NCI-H146 treated with DMSO at 0.1 percent for 48 hours (cell line): Measurements from ENCODE around the gene CCDC30.
"Not testable (repeated sequence)": the region's sequence is repeated elsewhere in the genome, so short reads cannot be mapped to it uniquely, and the experiment has no call there.

Experiments
- DNase-seq: peaks from one replicate; lab custom pipeline; 2025; ENCODE audit not compliant: unreplicated experiment; lab: John Stamatoyannopoulos, UW

CCDC30 gene

DNA sequence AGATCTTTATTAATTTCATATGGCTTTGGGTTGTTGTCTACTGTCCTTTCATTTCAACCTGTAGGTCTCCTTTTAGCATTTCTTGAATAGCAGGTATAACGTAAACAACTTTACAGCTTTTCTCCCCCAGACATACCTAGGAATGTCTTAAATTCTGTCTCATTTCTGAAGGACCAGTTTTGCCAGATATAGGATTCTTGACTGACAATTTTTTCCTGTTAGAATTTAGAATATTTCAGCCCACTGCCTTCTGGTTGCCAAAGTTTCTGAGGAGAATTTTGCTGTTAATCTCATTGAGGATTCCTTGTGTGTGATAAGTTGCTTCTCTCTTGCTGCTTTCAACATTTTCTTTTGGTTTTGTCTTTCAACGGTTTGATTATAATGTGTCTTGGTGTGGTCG lies 60.1 kb downstream of the CCDC30 start:
- DNase-seq, result no peak

DNA sequence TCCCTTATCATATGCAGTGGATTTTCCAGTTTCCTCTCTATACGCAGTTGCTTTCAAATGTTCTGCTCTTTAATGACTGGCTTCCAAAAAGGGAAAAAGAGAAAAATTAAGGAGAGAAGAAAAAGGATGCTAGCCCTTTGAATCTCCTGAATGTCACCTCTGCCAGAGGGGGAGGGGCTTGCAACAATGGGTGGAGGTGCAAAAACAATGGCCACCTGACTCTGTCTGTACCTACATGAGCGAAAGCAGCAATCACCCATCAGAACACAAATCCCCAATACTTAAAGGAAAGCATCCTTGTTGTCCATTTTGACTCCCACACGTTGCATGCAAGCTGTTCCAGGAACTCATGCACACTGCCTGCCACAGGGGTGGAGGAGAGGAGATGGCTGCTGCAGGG lies 61.2 kb downstream of the CCDC30 start:
- DNase-seq, result no peak

DNA sequence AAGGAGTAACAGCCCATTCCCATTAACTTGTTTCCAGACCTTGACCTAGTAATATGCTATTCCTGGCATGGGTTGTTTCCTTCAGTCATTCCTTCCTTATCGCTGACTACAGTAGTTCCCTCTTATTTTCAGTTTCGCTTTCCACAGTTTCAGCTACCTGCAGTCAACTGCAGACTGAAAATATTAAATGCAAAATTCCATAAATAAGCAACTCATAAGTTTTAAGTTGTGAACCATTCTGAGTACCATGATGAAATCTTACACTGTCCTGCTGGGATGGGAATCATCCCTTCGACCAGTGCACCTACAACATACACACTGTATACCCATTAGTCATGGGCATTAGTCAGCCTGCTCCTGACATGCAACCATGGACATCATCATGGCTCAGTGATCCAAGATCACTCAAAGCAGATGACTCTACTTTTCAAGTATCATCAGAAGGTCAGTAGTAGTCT lies 66.7 kb downstream of the CCDC30 start:
- no peak for DNase-seq

DNA sequence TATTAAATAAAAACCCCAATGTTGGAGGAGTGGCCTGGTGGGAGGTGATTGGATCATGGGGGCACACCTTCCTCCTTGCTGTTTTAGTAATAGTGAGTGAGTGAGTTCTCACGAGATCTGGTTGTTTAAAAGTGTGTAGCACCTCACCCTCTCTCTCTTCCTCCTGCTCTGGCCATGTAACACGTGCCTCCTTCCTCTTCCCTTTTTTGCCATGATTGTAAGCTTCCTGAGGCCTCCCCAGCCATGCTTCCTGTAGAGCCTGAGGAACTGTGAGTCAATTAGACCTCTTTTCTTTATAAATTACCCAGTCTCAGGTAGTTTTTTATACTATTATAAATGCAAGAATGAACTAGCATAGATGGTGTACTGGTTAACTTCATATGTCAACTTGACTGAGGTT lies 68.0 kb downstream of the CCDC30 start:
- no peak for DNase-seq

DNA sequence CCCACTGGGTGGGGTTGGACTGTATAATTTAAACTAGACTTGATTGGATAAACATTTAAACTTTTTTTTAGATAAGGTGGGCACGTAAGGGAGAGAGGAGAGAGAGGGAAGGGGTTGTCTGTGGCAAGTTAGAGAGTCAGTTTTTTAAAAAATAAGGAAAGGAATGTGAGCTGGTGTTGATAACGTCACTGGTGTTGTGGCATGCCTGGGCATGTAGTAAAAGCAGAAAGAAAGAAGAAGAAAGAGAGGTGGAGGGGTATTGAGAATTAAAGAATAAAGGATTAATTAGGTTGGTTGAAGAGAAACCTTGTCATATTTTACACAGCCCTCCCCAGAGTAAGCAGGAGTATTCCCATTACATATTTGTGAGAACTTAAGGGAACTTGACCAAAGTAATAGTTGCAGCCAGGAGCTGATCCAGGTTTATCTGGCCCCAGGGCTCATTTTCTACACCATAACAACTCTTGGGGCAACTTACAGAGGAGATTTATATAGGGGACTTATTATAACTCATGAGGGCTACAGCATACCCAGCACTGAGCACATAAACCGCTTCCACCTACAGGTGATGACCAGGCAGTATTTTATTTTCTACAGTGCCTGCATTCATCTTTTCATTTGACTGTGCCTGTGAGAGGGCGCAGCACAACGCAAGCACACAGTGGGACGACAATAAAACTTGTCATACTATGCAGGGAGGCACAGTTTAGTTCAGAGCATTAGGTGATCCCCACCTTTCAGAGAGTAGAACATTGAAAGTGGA lies 70.2 kb downstream of the CCDC30 start:
- no peak for DNase-seq

DNA sequence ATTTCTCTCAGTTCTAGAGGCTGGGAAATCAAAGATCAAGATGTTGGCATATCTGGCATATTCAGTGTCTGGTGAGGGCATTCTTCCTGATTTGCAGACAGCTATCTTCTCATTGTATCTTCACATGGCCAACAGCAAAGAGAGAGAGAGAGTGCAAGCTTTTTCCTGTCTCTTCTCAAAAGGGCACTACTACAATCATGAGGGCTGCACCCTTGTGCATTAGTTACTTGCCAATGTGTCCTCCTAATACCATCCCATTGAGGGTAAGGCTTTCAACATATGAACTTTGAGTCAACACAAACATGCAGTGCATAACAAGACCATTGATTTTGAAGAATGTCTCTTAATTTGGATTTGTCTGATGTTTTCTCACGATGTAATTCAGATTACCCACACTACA lies 78.0 kb downstream of the CCDC30 start:
- no peak for DNase-seq

DNA sequence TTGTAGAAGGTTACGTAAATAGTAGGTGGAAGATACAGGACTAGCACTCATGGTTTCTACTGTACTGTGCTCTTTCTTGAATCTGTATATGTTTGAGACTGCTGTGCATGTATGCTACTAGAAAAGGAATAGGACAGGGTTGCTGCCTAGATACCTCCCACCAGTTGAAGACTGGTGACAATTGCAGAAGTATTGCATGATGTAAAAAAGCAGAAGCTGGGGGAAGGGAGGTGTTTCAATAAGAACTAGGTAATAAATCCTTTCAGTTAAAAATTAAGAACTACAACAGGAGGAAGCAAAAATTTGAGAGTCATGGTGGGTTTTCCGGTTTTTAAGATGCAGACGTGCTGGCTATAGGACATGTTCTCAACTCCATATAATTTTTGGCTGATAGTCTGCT lies 88.1 kb downstream of the CCDC30 start:
- no peak for DNase-seq

DNA sequence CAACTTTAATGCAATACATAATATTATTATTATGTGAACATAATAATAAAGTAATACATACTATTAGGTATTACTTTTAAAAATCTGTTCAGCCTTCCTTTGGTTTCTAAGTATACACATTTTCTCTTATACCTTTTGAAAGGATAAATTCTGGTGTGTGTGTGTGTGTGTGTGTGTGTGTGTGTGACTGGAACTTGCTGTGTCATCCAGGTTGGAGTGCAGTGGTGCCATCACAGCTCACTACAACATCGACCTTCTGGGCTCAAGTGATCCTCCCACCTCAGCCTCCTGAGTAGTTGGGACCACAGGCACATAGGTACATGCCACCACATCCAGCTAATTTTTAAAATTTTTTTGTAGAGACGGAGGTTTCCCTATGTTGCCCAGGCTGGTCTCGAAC lies 88.5 kb downstream of the CCDC30 start:
- DNase-seq, result no peak

DNA sequence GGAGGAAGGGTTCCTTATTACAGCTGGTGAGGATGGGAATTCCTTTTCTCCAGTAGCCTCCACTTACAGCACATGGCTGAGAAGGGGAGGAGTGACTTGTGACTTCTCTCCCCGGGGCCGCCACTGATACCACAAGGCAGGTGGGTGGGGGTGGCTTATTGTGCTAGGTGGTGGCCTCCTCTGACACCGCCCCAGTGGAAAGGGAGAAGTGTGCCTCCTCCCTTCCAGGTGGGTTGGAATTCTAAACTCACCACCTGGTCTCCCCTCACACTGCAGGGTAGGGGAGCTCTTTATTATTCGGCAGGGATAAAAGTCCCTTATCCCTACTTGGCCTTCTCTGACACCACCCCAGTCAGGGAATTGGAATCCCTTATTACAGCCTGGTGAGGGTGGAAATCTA lies 89.5 kb downstream of the CCDC30 start:
- DNase-seq, result no peak

DNA sequence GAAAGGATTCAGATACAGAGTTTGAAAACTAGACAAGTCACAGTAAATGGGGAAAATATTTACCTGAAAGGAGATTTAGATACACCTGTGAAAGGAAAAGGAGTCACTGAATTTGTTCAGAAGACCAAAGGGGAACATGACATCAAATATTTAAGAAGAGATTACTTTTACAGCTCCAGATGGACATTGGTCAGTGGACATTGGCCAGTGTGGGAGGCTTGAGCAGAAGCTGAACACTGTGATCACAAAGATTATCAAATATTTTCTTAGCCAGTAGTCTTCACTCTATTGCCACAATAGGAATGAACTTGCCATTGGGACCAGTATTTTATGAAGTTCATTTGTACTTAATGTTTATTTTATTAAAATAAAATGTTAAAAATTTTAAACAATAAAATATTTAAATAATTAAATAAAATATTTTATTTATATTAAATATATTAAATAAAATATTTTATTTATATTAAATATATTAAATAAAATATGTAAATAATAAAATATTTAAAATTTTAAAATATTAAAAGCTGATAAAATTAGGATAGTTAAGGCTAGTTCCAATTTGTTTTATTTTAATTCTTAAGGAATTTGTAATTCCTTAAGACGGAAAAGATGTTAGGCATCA lies 94.3 kb downstream of the CCDC30 start:
- DNase-seq, result no peak

DNA sequence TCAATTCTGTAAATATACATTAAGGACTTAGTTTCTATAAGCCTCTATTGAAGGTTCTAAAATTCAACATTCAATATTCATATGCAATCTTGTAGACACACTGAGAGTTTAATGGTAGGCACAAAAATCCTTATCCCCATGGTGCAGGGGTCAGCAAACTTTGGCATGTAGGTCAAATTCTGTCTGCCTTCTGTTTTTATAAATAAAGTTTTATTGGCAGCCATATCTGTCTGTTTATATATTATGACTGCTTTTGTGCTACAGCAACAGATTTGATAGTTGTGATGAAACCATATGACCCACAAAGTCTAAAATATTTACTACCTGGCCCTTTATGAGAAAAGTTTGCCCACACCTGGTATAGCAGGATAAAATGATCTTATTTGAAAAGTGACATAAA lies 104.0 kb downstream of the CCDC30 start:
- no peak for DNase-seq

DNA sequence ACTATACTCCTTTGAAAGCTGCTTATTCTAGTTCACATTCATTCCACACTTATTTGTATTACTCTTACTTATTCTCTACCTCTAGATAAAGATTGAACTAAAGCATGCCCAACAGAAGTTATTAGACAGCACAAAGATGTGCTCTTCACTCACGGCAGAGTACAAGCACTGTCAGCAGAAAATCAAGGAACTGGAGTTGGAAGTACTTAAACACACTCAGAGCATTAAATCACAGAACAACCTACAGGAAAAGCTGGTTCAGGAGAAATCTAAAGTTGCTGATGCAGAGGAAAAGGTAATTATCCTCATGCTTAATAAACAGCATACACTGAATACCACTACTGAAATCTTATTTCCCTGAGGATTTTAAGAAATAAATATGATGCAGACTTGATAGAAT lies 113.8 kb downstream of the CCDC30 start:
- no peak for DNase-seq

DNA sequence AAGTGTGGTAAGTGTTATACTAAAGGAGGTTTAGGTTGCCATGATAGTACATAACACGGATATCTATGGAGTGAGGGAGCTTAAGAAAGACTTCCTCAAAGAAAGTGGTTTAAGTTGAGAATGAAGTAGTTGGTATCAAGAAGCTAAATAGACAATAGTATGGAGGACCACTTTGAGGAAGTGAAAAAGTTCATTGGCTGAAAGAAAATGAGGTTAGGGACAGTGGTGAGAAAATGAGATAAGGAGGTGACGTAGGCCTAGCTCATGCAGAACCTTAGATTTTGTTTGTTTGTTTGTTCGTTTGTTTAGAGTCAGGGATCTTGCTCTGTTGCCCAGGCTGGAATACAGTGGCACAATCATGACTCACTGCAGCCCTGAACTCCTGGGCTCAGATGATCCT lies 122.9 kb downstream of the CCDC30 start:
- no peak for DNase-seq

DNA sequence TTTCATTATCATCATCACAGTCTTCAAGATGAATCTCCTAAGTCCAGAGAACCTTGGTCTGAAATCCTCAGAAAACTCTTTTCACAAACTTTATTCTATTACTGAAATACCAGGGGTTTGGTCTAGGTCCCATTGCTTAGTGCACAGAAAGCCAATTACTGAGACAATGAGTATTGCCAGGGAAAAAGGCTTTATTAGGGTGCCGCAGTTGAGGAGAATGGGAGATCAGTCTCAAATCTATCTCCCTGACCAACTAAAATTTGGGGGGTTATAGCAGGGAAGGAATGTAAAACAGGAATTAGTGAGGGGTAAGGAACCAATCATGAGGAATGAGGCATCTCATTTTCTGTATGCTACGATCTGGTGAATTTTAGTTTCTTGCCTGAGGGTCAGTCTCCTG lies 124.7 kb downstream of the CCDC30 start:
- no peak for DNase-seq

DNA sequence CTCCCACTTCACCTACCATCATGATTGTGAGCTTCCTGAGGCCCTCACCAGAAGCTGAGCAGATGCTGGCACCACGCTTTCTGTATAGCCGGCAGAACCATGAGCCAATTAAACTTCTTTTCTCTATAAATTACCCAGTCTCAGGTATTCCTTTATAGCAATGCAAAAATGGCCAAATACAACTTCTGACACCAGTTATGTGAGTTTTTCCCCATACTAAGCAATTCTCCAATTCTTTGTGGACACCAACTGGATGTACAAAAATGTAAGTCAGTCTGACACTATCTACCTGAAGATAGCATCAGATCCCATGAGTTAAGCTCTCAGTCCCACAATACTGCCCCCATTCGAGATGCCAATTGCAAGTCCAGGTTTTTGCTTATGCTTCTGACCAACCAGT lies 129.7 kb downstream of the CCDC30 start:
- no peak for DNase-seq

DNA sequence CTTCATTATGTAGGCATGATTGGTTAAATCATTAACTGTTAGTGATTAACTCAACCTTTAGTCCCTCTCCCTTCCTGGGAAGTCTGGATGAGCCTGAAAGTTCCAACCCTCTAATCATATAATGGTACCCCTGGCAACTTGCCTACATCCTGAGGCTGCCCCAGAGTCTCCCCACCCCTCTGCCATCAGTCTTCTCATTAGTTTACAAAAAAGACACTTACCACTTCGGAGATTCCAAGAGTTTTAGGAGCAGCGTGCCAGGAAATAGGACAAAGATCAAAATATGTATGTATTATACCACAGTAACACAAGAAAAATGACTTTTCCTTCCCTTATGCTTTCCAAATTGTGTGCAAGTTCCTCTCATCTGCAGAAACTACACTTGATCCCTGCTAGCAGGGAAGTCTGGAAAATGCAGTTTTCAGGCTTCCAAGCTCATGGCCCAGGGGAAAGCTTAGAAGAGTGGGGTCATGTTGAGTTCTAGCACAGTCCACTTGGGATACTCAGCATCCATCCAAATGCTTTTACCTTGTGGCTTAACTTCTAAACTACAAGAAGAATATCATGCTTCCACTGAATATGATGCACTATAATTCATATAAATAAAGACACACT lies 130.5 kb downstream of the CCDC30 start:
- no peak for DNase-seq

DNA sequence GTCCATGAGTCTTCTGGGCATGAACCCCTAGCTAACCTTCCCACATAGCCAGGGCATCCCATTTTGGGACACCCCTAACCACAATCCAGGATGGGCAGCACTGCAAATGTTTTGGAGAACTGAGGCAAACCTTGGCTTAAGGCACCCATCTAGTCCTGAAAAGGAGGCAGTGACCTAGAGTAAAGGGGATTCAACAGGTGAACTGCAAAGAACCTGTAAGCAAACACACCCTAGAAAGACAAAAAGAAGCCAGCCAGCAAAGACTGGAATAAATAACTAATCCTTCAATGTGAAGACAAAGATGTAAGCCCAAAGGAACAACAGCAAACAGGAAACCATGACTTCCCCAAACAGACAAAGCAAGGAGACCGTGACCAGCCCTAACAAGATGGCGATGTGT lies 138.4 kb downstream of the CCDC30 start:
- DNase-seq, result no peak

DNA sequence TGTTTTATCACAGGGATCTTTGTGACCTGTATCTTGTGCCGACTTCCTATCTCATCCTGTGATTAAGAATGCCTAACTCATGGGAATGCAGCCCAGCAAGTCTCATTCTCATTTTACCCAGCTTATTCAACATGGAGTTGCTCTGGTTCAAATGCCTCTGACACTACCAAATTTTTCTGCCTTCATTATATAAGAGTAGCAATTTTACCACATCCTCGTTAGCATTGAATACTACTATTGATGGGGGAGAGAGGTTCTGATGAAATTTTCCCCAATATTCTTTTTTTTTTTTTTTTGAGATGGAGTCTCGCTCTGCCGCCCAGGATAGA lies 150.7 kb downstream of the CCDC30 start:
- DNase-seq, result no peak

DNA sequence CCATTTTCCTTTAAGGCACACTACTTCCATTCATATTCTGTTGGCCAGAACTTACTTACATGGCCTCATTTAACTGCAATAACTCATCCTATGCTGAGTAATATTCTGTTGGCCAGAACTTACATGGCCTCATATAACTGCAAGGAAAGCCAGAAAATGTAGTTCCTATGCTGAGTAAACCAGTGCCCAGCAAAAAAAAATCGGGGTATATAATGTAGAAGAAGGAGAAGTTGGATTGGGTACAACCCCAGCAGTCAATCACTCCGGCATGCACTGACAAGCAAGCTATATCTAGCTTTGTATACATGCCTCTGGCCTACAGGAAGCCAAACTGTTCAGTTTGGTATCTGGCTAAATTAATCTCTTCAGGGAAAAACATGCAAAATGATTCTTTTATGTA lies 155.8 kb downstream of the CCDC30 start:
- no peak for DNase-seq

DNA sequence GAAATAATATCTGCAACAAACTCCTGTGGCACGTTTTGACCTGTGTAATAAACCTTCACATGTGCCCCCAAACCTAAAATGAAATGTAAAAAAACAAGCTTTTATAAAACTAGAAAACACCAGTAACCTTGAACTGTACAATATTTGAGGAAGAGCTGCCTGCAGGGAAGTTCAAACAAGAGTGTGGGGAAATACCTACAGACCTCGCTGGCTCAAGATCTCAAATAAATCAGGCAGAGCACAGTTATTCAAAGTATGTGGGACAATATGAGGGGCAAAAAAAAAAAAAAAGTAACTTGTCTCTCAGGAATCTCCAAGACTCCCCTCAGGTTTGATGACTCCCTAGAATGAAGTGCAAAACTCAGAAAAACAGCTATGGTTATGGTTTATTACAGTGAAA lies 157.2 kb downstream of the CCDC30 start:
- DNase-seq, result no peak

DNA sequence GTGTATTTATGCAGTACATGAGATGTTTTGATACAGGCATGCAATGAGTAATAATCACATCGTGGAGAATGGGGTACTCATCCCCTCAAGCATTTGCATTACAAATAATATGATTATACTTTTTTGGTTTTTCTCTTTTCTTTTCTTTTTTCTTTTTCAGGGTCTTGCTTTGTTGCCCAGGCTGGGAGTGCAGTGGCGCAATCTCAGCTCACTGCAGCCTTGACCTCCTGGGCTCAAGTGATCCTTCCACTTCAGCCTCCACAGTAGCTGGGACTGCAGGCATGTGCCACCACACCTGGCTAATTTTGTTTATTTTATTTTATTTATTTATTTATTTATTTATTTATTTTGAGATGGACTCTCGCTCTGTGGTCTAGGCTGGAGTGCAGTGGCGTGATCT lies 158.1 kb downstream of the CCDC30 start:
- not testable (repeated sequence) for DNase-seq

DNA sequence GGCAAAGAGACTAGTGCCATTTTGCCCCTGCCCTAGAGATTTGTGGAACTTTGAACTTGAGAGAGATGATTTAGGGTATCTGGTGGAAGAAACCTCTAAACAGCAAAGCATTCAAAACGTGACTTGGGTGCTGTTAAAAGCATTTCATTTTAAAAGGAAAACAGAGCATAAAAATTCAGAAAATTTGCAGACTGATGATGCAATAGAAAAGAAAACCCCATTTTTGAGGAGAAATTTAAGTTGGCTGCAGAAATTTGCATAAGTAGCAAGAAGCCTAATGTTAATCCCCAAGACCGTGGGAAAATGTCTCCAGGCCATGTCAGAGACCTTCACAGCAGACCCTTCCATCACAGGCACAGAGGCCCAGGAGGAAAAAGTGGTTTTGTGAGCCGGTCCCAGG lies 164.1 kb downstream of the CCDC30 start:
- DNase-seq, result not testable (repeated sequence)

DNA sequence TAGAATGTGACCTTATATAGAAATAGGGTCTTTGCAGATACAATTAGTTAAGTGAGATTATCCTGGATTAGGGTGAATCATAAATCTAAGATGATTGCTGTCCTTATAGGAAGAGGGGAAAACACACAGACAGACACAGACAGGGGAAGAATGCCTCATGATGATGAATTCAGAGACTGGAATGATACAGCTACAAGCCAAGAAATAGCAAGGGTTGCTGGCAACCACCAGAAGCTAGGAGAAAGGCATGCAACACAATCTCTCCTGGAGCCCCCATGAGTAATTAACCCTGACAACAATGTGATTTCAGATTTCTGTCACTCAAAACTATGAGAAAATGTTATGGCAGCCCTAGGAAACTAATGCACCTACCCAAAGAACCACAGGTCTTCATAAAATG lies 176.0 kb downstream of the CCDC30 start:
- DNase-seq, result no peak
